T-cell (primary cell): ENCODE results near the gene CD300LB. TPM values are rescaled to one million over a fixed set of nuclear protein-coding genes. Genes with fewer than 3 reads are reported as not detected.

Source experiments
- ATAC-seq, 4 experiments: fragments of 200-7000 bp in 3 of 4; fragments of 150-1000 bp in 1 of 4; cut with Tn5 transposase; replicated peaks in 1 of 4; 1 replicate in 3 of 4; 2 replicates in 1 of 4; pipeline ENCODE4 v1.10.0; 2021; ENCODE audit warnings: moderate library complexity in 3 of 4, mild to moderate bottlenecking in 2 of 4, moderate number of reproducible peaks in 1 of 4
- CTCF ChIA-PET, 2 donors: fragments of 300-600 bp; sonication (Branson Sonifier 250); formaldehyde crosslinking; loops; one replicate each; lab custom pipeline; 2022; ENCODE audit warnings: antibody characterized with exemption in 2 of 2; lab: Charles Lee
- POLR2A ChIA-PET, 2 donors: fragments of 300-600 bp; sonication (Branson Sonifier 250); formaldehyde crosslinking; loops; one replicate each; lab custom pipeline; 2022; ENCODE audit warnings: antibody characterized with exemption in 2 of 2; lab: Charles Lee
- DNase-seq, 35 experiments: peaks; one replicate each; pipeline versions ENCODE4 v3.0.0 to v3.0.0-alpha.2; 2013 to 2023
- H3K27ac ChIP-seq: one replicate; pipeline ENCODE4 v1.5.1; 2013; ENCODE audit warnings: low read length
- H3K27me3 ChIP-seq, 2 experiments: replicated peaks in 1 of 2; 1 replicate in 1 of 2; 2 replicates in 1 of 2; pipeline versions ENCODE4 v1.6.1 to v1.7.0; 2013; ENCODE audit warnings: low read length in 1 of 2, mixed read lengths in 1 of 2; ENCODE audit not compliant: control insufficient read depth in 2 of 2, insufficient read depth in 2 of 2; ENCODE audit errors: extremely low read depth in 1 of 2
- H3K36me3 ChIP-seq, 2 donors: 1 replicate in 1 of 2; 2 replicates in 1 of 2; pipeline versions ENCODE4 v1.6.1 to v1.7.0; 2013; ENCODE audit warnings: low read length in 1 of 2; ENCODE audit not compliant: control insufficient read depth in 2 of 2, insufficient read depth in 1 of 2; ENCODE audit errors: extremely low read depth in 1 of 2
- H3K4me1 ChIP-seq, 2 experiments: 1 replicate in 1 of 2; 2 replicates in 1 of 2; pipeline versions ENCODE4 v1.6.1 to v1.7.0; 2013; ENCODE audit warnings: low read length in 2 of 2, mixed read lengths in 1 of 2; ENCODE audit not compliant: insufficient read depth in 2 of 2, control insufficient read depth in 1 of 2; ENCODE audit errors: extremely low read depth in 1 of 2
- H3K4me3 ChIP-seq, 2 donors: 1 replicate in 1 of 2; 2 replicates in 1 of 2; pipeline versions ENCODE4 v1.5.1 to v1.7.0; 2013; ENCODE audit warnings: mild to moderate bottlenecking in 2 of 2, low read length in 1 of 2, moderate library complexity in 1 of 2; ENCODE audit not compliant: control insufficient read depth in 1 of 2; ENCODE audit errors: extremely low read depth in 1 of 2
- H3K9me3 ChIP-seq: 2 replicates; pipeline ENCODE4 v1.7.0; 2013
- H3K27ac Mint-ChIP-seq, 2 donors: one replicate each; pipeline ENCODE4 v1.8.0; 2020 to 2021; ENCODE audit warnings: mild to moderate bottlenecking in 2 of 2, mixed read lengths in 2 of 2
- H3K27me3 Mint-ChIP-seq, 2 donors: one replicate each; pipeline ENCODE4 v1.8.0; 2021 to 2022; ENCODE audit warnings: mixed read lengths in 2 of 2
- H3K36me3 Mint-ChIP-seq: one replicate; pipeline ENCODE4 v1.8.0; 2021; ENCODE audit warnings: mixed read lengths
- H3K4me1 Mint-ChIP-seq, 3 donors: one replicate each; pipeline ENCODE4 v1.8.0; 2020 to 2022; ENCODE audit warnings: mixed read lengths in 3 of 3, mild to moderate bottlenecking in 1 of 3
- H3K4me3 Mint-ChIP-seq, 3 donors: one replicate each; pipeline ENCODE4 v1.8.0; 2020 to 2022; ENCODE audit warnings: mild to moderate bottlenecking in 3 of 3, mixed read lengths in 3 of 3, moderate library complexity in 3 of 3
- H3K9me3 Mint-ChIP-seq, 3 donors: one replicate each; pipeline ENCODE4 v1.8.0; 2020 to 2022; ENCODE audit warnings: mixed read lengths in 3 of 3
- WGBS: methylation state at CpG from one replicate; pipeline ENCODE4 v1.1.5; 2013; ENCODE audit warnings: missing lambda C conversion rate; ENCODE audit not compliant: insufficient coverage; 5-methylcytosine and 5-hydroxymethylcytosine counted together
- total RNA-seq, 35 experiments: library from RNA in 6 of 35; stranded (reverse) in 6 of 35; fragments of 120-200 nt in 1 of 35; gene quantifications; one replicate each; pipeline versions ENCODE4 v1.2.1 to v1.2.4 and lab custom pipeline; 2013 to 2026

CD300LB gene
- total RNA-seq, 5 donors from 2014 or later (not counting 1 experiment from before 2014, with no cell fraction given) = not detected

GRCh38 chr17:74545843-74546230 lies 14.6 kb upstream of the CD300LB start, which contains the start of gene CD300C:
Gene CD300C (minus strand): TSS chr17:74546115. CDS start chr17:74545782, 333 bp downstream.
- Mint-ChIP-seq H3K4me3 (no peak within 1 kb of the TSS), H3K27me3 (peaks cover 5 to 17% of the 10 kb centered on the region in 2 donors), H3K27ac (no peak within 1 kb of the TSS), H3K36me3 (no peaks in the 10 kb centered on the region), H3K9me3 (no peaks in the 10 kb centered on the region), H3K4me1 (peaks cover 7 to 9% (median 9%) of the 10 kb centered on the region in 3 donors)
- ATAC-seq = no peak
- Histone ChIP-seq H3K4me3 (no peak within 1 kb of the TSS), H3K27ac (no peak within 1 kb of the TSS), H3K36me3 (no peaks in the 10 kb centered on the region), H3K9me3 (no peaks in the 10 kb centered on the region), H3K27me3 (peaks cover 0 to 37% of the 10 kb centered on the region in 2 experiments), H3K4me1 (peaks cover 0 to 4% of the 10 kb centered on the region in 2 experiments)
- DNase-seq = peak in 4 of 35 experiments; percentile 9 to 46 (median 15)
- POLR2A ChIA-PET = no interaction called here
- CTCF ChIA-PET = interaction anchor here (0.5 to 0.6 kb wide), 3 partner anchors 8 to 114 kb away, joined by 3 to 6 read pairs (median 5); no protein-coding TSS in a partner anchor
- WGBS = 74% methylated on average over 5 of the region's 5 CpGs

- H3K27ac Mint-ChIP-seq = no peak overlapping the region
- Histone ChIP-seq H3K36me3 (no peaks in the 10 kb centered on the region), H3K4me3 (no peak overlapping the region), H3K27ac (no peak overlapping the region), H3K9me3 (no peaks in the 10 kb centered on the region), H3K4me1 (peaks cover 0 to 4% of the 10 kb centered on the region in 2 experiments), H3K27me3 (peaks cover 0 to 34% of the 10 kb centered on the region in 2 experiments)
- ATAC-seq = no peak
- H3K36me3 Mint-ChIP-seq = no peaks in the 10 kb centered on the region
- no peak for DNase-seq
- 77% methylated on average over 10 of the region's 16 CpGs for WGBS
- ChIA-PET CTCF (interaction anchor here (0.5 to 0.6 kb wide), 3 partner anchors 8 to 114 kb away, joined by 3 to 6 read pairs (median 5); no protein-coding TSS in a partner anchor), POLR2A (no interaction called here)
- peaks cover 7 to 9% (median 9%) of the 10 kb centered on the region in 3 donors for H3K4me1 Mint-ChIP-seq
- no peak overlapping the region for H3K4me3 Mint-ChIP-seq
- peaks cover 5 to 15% of the 10 kb centered on the region in 2 donors for H3K27me3 Mint-ChIP-seq
- H3K9me3 Mint-ChIP-seq = no peaks in the 10 kb centered on the region
Observed at GRCh38 chr17:74544991-74545842, 13.9 kb upstream of the CD300LB start.

GRCh38 chr17:74543891-74544760 lies 12.9 kb upstream of the CD300LB start:
- H3K27ac ChIP-seq = no peak overlapping the region
- 86% methylated on average over 12 of the region's 18 CpGs for WGBS
- peaks cover 0 to 31% of the 10 kb centered on the region in 2 experiments for H3K27me3 ChIP-seq
- CTCF ChIA-PET = no interaction called here
- no peak overlapping the region for H3K4me3 ChIP-seq
- Mint-ChIP-seq H3K9me3 (no peaks in the 10 kb centered on the region), H3K4me3 (no peak overlapping the region), H3K27ac (no peak overlapping the region), H3K36me3 (no peaks in the 10 kb centered on the region), H3K27me3 (peaks cover 8 to 21% of the 10 kb centered on the region in 2 donors), H3K4me1 (peaks cover 7 to 9% (median 9%) of the 10 kb centered on the region in 3 donors)
- H3K4me1 ChIP-seq = peaks cover 0 to 4% of the 10 kb centered on the region in 2 experiments
- POLR2A ChIA-PET = no interaction called here
- no peak for ATAC-seq
- H3K9me3 ChIP-seq = no peaks in the 10 kb centered on the region
- H3K36me3 ChIP-seq = no peaks in the 10 kb centered on the region
- no peak for DNase-seq

GRCh38 chr17:74543406-74543805 lies 12.1 kb upstream of the CD300LB start:
- Mint-ChIP-seq H3K27me3 (peaks cover 8 to 15% of the 10 kb centered on the region in 2 donors), H3K4me1 (peaks cover 7 to 9% (median 9%) of the 10 kb centered on the region in 3 donors), H3K27ac (no peak overlapping the region), H3K36me3 (no peaks in the 10 kb centered on the region), H3K9me3 (no peaks in the 10 kb centered on the region), H3K4me3 (no peak overlapping the region)
- Histone ChIP-seq H3K27ac (no peak overlapping the region), H3K9me3 (no peaks in the 10 kb centered on the region), H3K4me1 (peaks cover 0 to 4% of the 10 kb centered on the region in 2 experiments), H3K27me3 (peaks cover 0 to 31% of the 10 kb centered on the region in 2 experiments), H3K36me3 (no peaks in the 10 kb centered on the region), H3K4me3 (no peak overlapping the region)
- ATAC-seq (no peak), DNase-seq (no peak)
- POLR2A ChIA-PET = no interaction called here
- CTCF ChIA-PET = no interaction called here
- 64% methylated on average over 7 of the region's 14 CpGs for WGBS

GRCh38 chr17:74542727-74543383 lies 11.6 kb upstream of the CD300LB start:
- Histone ChIP-seq H3K27me3 (peaks cover 0 to 35% of the 10 kb centered on the region in 2 experiments), H3K36me3 (no peaks in the 10 kb centered on the region), H3K4me1 (peaks cover 0 to 4% of the 10 kb centered on the region in 2 experiments), H3K27ac (no peak overlapping the region), H3K4me3 (no peak overlapping the region), H3K9me3 (no peaks in the 10 kb centered on the region)
- ChIA-PET POLR2A (no interaction called here), CTCF (no interaction called here)
- peaks cover 3 to 5% (median 3%) of the 10 kb centered on the region in 3 donors for H3K4me1 Mint-ChIP-seq
- no peak for DNase-seq
- H3K9me3 Mint-ChIP-seq = no peaks in the 10 kb centered on the region
- ATAC-seq = no peak
- no peaks in the 10 kb centered on the region for H3K36me3 Mint-ChIP-seq
- no peak overlapping the region for H3K27ac Mint-ChIP-seq
- WGBS = 86% methylated on average over 14 of the region's 17 CpGs
- H3K4me3 Mint-ChIP-seq = no peak overlapping the region
- H3K27me3 Mint-ChIP-seq = peaks cover 8 to 15% of the 10 kb centered on the region in 2 donors
